B cell (primary cell): ENCODE results near the gene PDZD8.

Source experiments
- CTCF ChIP-seq: fragments of 200-600 bp; IDR thresholded peaks from one replicate; pipeline ENCODE4 v1.8.0; 2022; ENCODE audit warnings: antibody characterized with exemption, mild to moderate bottlenecking
- EZH2 ChIP-seq: IDR thresholded peaks from 2 replicates; pipeline ENCODE4 v1.6.1; 2012; ENCODE audit warnings: borderline replicate concordance, low read depth, mild to moderate bottlenecking, moderate library complexity, low read length; ENCODE audit not compliant: insufficient read depth, poor library complexity, severe bottlenecking

GRCh38 chr10:117242463-117242832 is 132.8 kb downstream of the PDZD8 start:
- TF ChIP-seq CTCF: no peak
- TF ChIP-seq EZH2: no peak
